GM10266 (cell line): ENCODE measurements around the gene SLC35E2B.

Experiments used
- DNase-seq: peaks from one replicate; pipeline ENCODE4 v3.0.0; 2012; ENCODE audit errors: extremely low spot score
- CTCF ChIP-seq: IDR thresholded peaks from 2 replicates; pipeline ENCODE4 v1.5.1; 2012; ENCODE audit warnings: mild to moderate bottlenecking, low read depth; ENCODE audit not compliant: control insufficient read depth, insufficient read depth; ENCODE audit errors: missing control alignments

SLC35E2B gene

GRCh38 chr1:1627829-1628753, 64.5 kb downstream of the SLC35E2B start:
- TF ChIP-seq CTCF = no peak
- no peak for DNase-seq

- DNase-seq = no peak
- no peak for TF ChIP-seq CTCF
These were observed 65.2 kb downstream of the SLC35E2B start for GRCh38 chr1:1627261-1627828.

GRCh38 chr1:1626207-1627141, 66.1 kb downstream of the SLC35E2B start:
- TF ChIP-seq CTCF = no peak
- DNase-seq = no peak

GRCh38 chr1:1625824-1626206, 66.8 kb downstream of the SLC35E2B start:
- TF ChIP-seq CTCF = no peak
- no peak for DNase-seq

- DNase-seq = no peak
- no peak for TF ChIP-seq CTCF
These were observed 67.2 kb downstream of the SLC35E2B start for GRCh38 chr1:1625404-1625775.

- no peak for TF ChIP-seq CTCF
- no peak for DNase-seq
These were observed 67.9 kb downstream of the SLC35E2B start for GRCh38 chr1:1624443-1625403.
